H1 (cell line): ENCODE measurements around the gene DPF1. TPM values are rescaled to one million over a fixed set of nuclear protein-coding genes. Genes with fewer than 3 reads are reported as not detected.

ENCODE experiments used
- CTCF ChIA-PET: fragments of 300-600 bp; sonication (Branson Sonifier 250); formaldehyde crosslinking; loops from one replicate; lab custom pipeline; 2021; ENCODE audit not compliant: partially characterized antibody; lab: Charles Lee
- POLR2A ChIA-PET: fragments of 300-600 bp; sonication (Branson Sonifier 250); formaldehyde crosslinking; loops from one replicate; lab custom pipeline; 2021; ENCODE audit warnings: inconsistent platforms; ENCODE audit not compliant: partially characterized antibody; lab: Charles Lee
- DNase-seq, 2 experiments: peaks; one replicate each; pipeline versions ENCODE4 v3.0.0 to v3.0.0-alpha.2; 2010 to 2022; ENCODE audit warnings: low spot score in 2 of 2, low read depth in 1 of 2, mixed read lengths in 1 of 2
- FAIRE-seq: peaks from 2 replicates; lab custom pipeline; 2011; peaks lifted over from hg19 to GRCh38; lab: Jason Lieb, UNC
- H2AFZ ChIP-seq: 2 replicates; pipeline ENCODE4 v1.8.1; 2012; ENCODE audit warnings: low read length, inconsistent platforms
- H2AK5ac ChIP-seq: 2 replicates; pipeline ENCODE4 v1.6.1; 2013; ENCODE audit warnings: low read depth, low read length
- H2BK120ac ChIP-seq: replicated peaks from 2 replicates; pipeline ENCODE3; 2013; ENCODE audit warnings: low read depth, low read length, inconsistent platforms
- H2BK12ac ChIP-seq: 2 replicates; pipeline ENCODE4 v1.6.1; 2013; ENCODE audit warnings: low read depth, low read length
- H2BK15ac ChIP-seq: 2 replicates; pipeline ENCODE4 v1.6.1; 2013; ENCODE audit warnings: low read length
- H2BK20ac ChIP-seq: 2 replicates; pipeline ENCODE4 v1.6.1; 2013; ENCODE audit warnings: low read length
- H2BK5ac ChIP-seq: 2 replicates; pipeline ENCODE4 v1.6.1; 2013; ENCODE audit warnings: low read depth, low read length
- H3K14ac ChIP-seq: 2 replicates; pipeline ENCODE4 v1.6.1; 2013; ENCODE audit warnings: inconsistent platforms; ENCODE audit not compliant: insufficient read length
- H3K18ac ChIP-seq: 2 replicates; pipeline ENCODE4 v1.6.1; 2013; ENCODE audit warnings: low read length; ENCODE audit errors: extremely low read depth
- H3K23ac ChIP-seq: 2 replicates; pipeline ENCODE4 v1.6.1; 2013; ENCODE audit warnings: inconsistent platforms; ENCODE audit not compliant: insufficient read length
- H3K23me2 ChIP-seq: 2 replicates; pipeline ENCODE4 v1.6.1; 2013; ENCODE audit warnings: low read depth, low read length
- H3K27ac ChIP-seq: 2 replicates; pipeline ENCODE4 v1.6.1; 2011; ENCODE audit warnings: low read depth, low read length, inconsistent platforms
- H3K27me3 ChIP-seq, 4 experiments: replicated peaks in 1 of 4; 1 replicate in 1 of 4; 2 replicates in 3 of 4; pipeline versions ENCODE4 v1.6.1 to v1.8.1; 2011 to 2013; ENCODE audit warnings: low read length in 3 of 4, mild to moderate bottlenecking in 3 of 4, inconsistent platforms in 2 of 4, mixed read lengths in 2 of 4, moderate library complexity in 1 of 4; ENCODE audit not compliant: control insufficient read depth in 3 of 4, insufficient read depth in 3 of 4; ENCODE audit errors: extremely low read depth in 1 of 4
- H3K36me3 ChIP-seq, 4 experiments: 2 replicates each; pipeline versions ENCODE4 v1.6.1 to v1.8.1; 2011 to 2013; ENCODE audit warnings: mild to moderate bottlenecking in 4 of 4, low read length in 3 of 4, moderate library complexity in 2 of 4, control low read depth in 1 of 4, inconsistent platforms in 1 of 4; ENCODE audit not compliant: insufficient read depth in 4 of 4, control insufficient read depth in 2 of 4
- H3K4ac ChIP-seq: replicated peaks from 2 replicates; pipeline ENCODE3; 2013; ENCODE audit warnings: low read length, low read depth, mixed read lengths, inconsistent platforms; ENCODE audit not compliant: insufficient read length
- H3K4me1 ChIP-seq, 4 experiments: replicated peaks in 1 of 4; 1 replicate in 1 of 4; 2 replicates in 3 of 4; pipeline versions ENCODE4 v1.6.1 to v1.8.1; 2011 to 2013; ENCODE audit warnings: low read length in 3 of 4, inconsistent platforms in 2 of 4, mixed read lengths in 1 of 4; ENCODE audit not compliant: insufficient read depth in 4 of 4, control insufficient read depth in 3 of 4
- H3K4me2 ChIP-seq, 2 experiments: 2 replicates each; pipeline versions ENCODE4 v1.6.1 to v1.8.1; 2011 to 2013; ENCODE audit warnings: low read depth in 2 of 2, low read length in 2 of 2, control low read depth in 1 of 2, inconsistent platforms in 1 of 2, mild to moderate bottlenecking in 1 of 2; ENCODE audit not compliant: insufficient read depth in 1 of 2
- H3K4me3 ChIP-seq, 4 experiments: fragments of 200-600, 300-600 bp in 1 of 4; sonication (generic), shearing (Covaris generic), sonication (Bioruptor Twin) in 1 of 4; 2 replicates each; pipeline versions ENCODE4 v1.5.1 to v1.8.1; 2011 to 2016; ENCODE audit warnings: low read length in 4 of 4, low read depth in 3 of 4, control low read depth in 2 of 4, inconsistent platforms in 2 of 4, mild to moderate bottlenecking in 2 of 4, mixed read lengths in 1 of 4, moderate library complexity in 1 of 4; ENCODE audit not compliant: insufficient read depth in 2 of 4; ENCODE audit errors: extremely low read depth in 1 of 4
- H3K56ac ChIP-seq: replicated peaks from 2 replicates; pipeline ENCODE3; 2013; ENCODE audit warnings: low read depth, mild to moderate bottlenecking, mixed read lengths, low read length, inconsistent platforms; ENCODE audit not compliant: insufficient read length
- H3K79me1 ChIP-seq: 2 replicates; pipeline ENCODE4 v1.6.1; 2013; ENCODE audit warnings: low read depth, low read length, control low read depth
- H3K79me2 ChIP-seq, 2 experiments: 2 replicates each; pipeline versions ENCODE4 v1.6.1 to v1.8.1; 2012 to 2013; ENCODE audit warnings: low read length in 2 of 2, mild to moderate bottlenecking in 2 of 2, inconsistent platforms in 1 of 2; ENCODE audit not compliant: insufficient read depth in 2 of 2, control insufficient read depth in 1 of 2
- H3K9ac ChIP-seq, 4 experiments: replicated peaks in 1 of 4; 1 replicate in 1 of 4; 2 replicates in 3 of 4; pipeline versions ENCODE4 v1.6.1 to v1.8.1; 2011 to 2013; ENCODE audit warnings: low read depth in 3 of 4, low read length in 3 of 4, control low read depth in 2 of 4, mild to moderate bottlenecking in 2 of 4, moderate library complexity in 2 of 4, inconsistent platforms in 1 of 4; ENCODE audit errors: extremely low read depth in 1 of 4
- H3K9me3 ChIP-seq, 2 experiments: 2 replicates each; pipeline versions ENCODE4 v1.6.1 to v1.8.1; 2012 to 2013; ENCODE audit warnings: mild to moderate bottlenecking in 2 of 2, moderate library complexity in 2 of 2, control low read depth in 1 of 2, inconsistent platforms in 1 of 2, low read depth in 1 of 2, low read length in 1 of 2, mixed read lengths in 1 of 2; ENCODE audit not compliant: insufficient read depth in 2 of 2
- H4K20me1 ChIP-seq, 2 experiments: replicated peaks in 1 of 2; 2 replicates each; pipeline versions ENCODE3 to v1.8.1; 2011 to 2013; ENCODE audit warnings: inconsistent platforms in 2 of 2, low read length in 2 of 2, mild to moderate bottlenecking in 1 of 2; ENCODE audit not compliant: insufficient read depth in 2 of 2, control insufficient read depth in 1 of 2
- H4K5ac ChIP-seq: 2 replicates; pipeline ENCODE4 v1.6.1; 2013; ENCODE audit warnings: low read length, low read depth, mixed read lengths, inconsistent platforms; ENCODE audit not compliant: insufficient read length
- H4K8ac ChIP-seq: 2 replicates; pipeline ENCODE4 v1.8.0; 2013; ENCODE audit warnings: mild to moderate bottlenecking, moderate library complexity, low read length, inconsistent platforms; ENCODE audit not compliant: insufficient read depth; ENCODE audit errors: extremely low read depth
- H4K91ac ChIP-seq: replicated peaks from 2 replicates; pipeline ENCODE3; 2013; ENCODE audit warnings: low read length, mixed read lengths, inconsistent platforms; ENCODE audit not compliant: insufficient read length
- BRCA1 ChIP-seq: IDR thresholded peaks from 2 replicates; pipeline ENCODE4 v1.6.1; 2012; ENCODE audit warnings: low read depth, low read length, improper control_type of control experiment
- CBX5 ChIP-seq: fragments of 300-800, 300-1000 bp; sonication (generic); IDR thresholded peaks from 2 replicates; pipeline ENCODE4 v1.7.1; 2016; ENCODE audit warnings: antibody characterized with exemption, low read length, low read depth
- CREB1 ChIP-seq: IDR thresholded peaks from 2 replicates; pipeline ENCODE4 v1.6.1; 2012; ENCODE audit warnings: inconsistent platforms
- EGR1 ChIP-seq: IDR thresholded peaks from 2 replicates; pipeline ENCODE4 v1.6.1; 2011; ENCODE audit warnings: low read depth, low read length, borderline replicate concordance
- EP300 ChIP-seq, 2 experiments: IDR thresholded peaks; 1 replicate in 1 of 2; 2 replicates in 1 of 2; pipeline ENCODE4 v1.6.1; 2011 to 2012; ENCODE audit warnings: low read depth in 2 of 2, low read length in 2 of 2, mild to moderate bottlenecking in 2 of 2, borderline replicate concordance in 1 of 2, inconsistent platforms in 1 of 2, moderate library complexity in 1 of 2
- KDM5A ChIP-seq: fragments of 200-600 bp; IDR thresholded peaks from 2 replicates; pipeline ENCODE4 v1.7.1; 2012; ENCODE audit warnings: mild to moderate bottlenecking, low read length, inconsistent platforms, mixed read lengths
- NRF1 ChIP-seq: IDR thresholded peaks from 2 replicates; pipeline ENCODE4 v1.6.1; 2011; ENCODE audit warnings: mild to moderate bottlenecking, low read depth, low read length, improper control_type of control experiment
- PHF8 ChIP-seq: fragments of 200-600 bp; sonication (generic); conservative IDR thresholded peaks from 2 replicates; pipeline ENCODE4 v1.7.1; 2012; ENCODE audit warnings: low read depth, mild to moderate bottlenecking, inconsistent platforms, low read length, moderate library complexity
- POLR2A ChIP-seq, 2 experiments: IDR thresholded peaks; 1 replicate in 1 of 2; 2 replicates in 1 of 2; pipeline ENCODE4 v1.6.1; 2011; ENCODE audit warnings: low read depth in 2 of 2, low read length in 2 of 2, mild to moderate bottlenecking in 2 of 2; ENCODE audit errors: control extremely low read depth in 1 of 2
- RFX5 ChIP-seq: IDR thresholded peaks from 2 replicates; pipeline ENCODE4 v1.6.1; 2011; ENCODE audit warnings: low read depth, low read length, improper control_type of control experiment, borderline replicate concordance
- SIRT6 ChIP-seq: IDR thresholded peaks from one replicate; pipeline ENCODE4 v1.7.1; 2012; ENCODE audit warnings: low read length, inconsistent platforms
- SIX5 ChIP-seq: IDR thresholded peaks from 2 replicates; pipeline ENCODE4 v1.6.1; 2011; ENCODE audit warnings: mild to moderate bottlenecking, low read depth, low read length
- SP1 ChIP-seq: IDR thresholded peaks from 2 replicates; pipeline ENCODE4 v1.6.1; 2011; ENCODE audit warnings: low read depth, low read length
- TEAD4 ChIP-seq: IDR thresholded peaks from 2 replicates; pipeline ENCODE4 v1.6.1; 2012; ENCODE audit warnings: low read depth, low read length, inconsistent platforms, mixed read lengths
- YY1 ChIP-seq: IDR thresholded peaks from 2 replicates; pipeline ENCODE4 v1.6.1; 2011; ENCODE audit warnings: low read depth, mild to moderate bottlenecking, low read length
- WGBS, 2 experiments: shearing (Covaris generic) in 1 of 2; methylation state at CpG; one replicate each; pipeline versions ENCODE4 v1.1.6 to v1.1.7; 2013 to 2015; ENCODE audit warnings: low lambda C conversion rate in 2 of 2, mixed read lengths in 2 of 2, inconsistent platforms in 1 of 2, low coverage in 1 of 2, missing lambda C conversion rate in 1 of 2; ENCODE audit not compliant: insufficient replicate concordance in 2 of 2, insufficient coverage in 1 of 2, insufficient read length in 1 of 2; ENCODE audit errors: extremely low coverage in 1 of 2, missing lambda C conversion rate in 1 of 2; 5-methylcytosine and 5-hydroxymethylcytosine counted together
- polyA plus RNA-seq, 7 experiments: library from polyadenylated mRNA; depleted of rRNA in 3 of 7; stranded (reverse) in 5 of 7; unstranded in 2 of 7; fragments of >200 nt in 5 of 7; fragments of 200-250 nt in 2 of 7; gene quantifications; 1 replicate in 5 of 7; 2 replicates in 1 of 7; 4 replicates in 1 of 7; pipeline versions ENCODE4 v1.2.1 to v1.2.3, GENCODE V29; 2011 to 2013; ENCODE audit warnings: missing spikeins in 2 of 7, mixed read lengths in 2 of 7
- total RNA-seq: library from RNA; stranded (reverse); fragmentation: NEBNext Ultra II Directional; extraction: Animal tissue kit (Norgen Biotek cat#: 25700); gene quantifications from 2 replicates; pipeline ENCODE4 v1.2.1, GENCODE V29; 2021
- TF ChIP-seq, protein P1 (sequence below): IDR thresholded peaks from 2 replicates; pipeline ENCODE4 v1.6.1; 2011; ENCODE audit warnings: low read depth, mild to moderate bottlenecking, low read length; ENCODE audit not compliant: insufficient read depth

Gene DPF1
- total and polyA plus RNA-seq, 2 of the 8 experiments (the other 6 are each of a cell fraction or from before 2014, with no cell fraction given): 12.9 to 15.6 TPM

DNA sequence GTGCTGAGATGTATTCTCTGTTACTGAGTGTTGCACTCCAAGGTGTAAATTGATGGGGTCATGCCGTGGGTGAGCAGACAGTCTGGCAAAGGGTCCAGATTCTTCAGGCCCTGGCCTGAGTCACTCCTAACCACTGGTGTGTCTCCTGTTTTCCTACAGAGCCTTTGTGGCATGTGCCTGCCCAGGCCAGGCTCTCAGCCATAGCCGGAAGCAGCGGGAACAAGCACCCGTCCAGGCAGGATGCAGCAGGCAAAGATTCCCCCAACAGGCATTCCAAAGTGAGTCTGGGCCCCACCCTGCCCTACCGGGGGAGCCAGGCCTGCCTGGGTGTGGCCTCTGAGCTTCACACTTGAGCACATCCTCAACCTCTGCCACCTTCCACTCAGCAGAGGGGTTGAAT, 61.9 kb downstream of the DPF1 start:
- FAIRE-seq: no peak
- no peaks in the 10 kb centered on the region for H3K79me1 ChIP-seq
- no peaks in the 10 kb centered on the region for H3K79me2 ChIP-seq
- H3K56ac ChIP-seq: no peak overlapping the region
- H2BK12ac ChIP-seq: no peak overlapping the region
- no peak overlapping the region for H2BK15ac ChIP-seq
- no peak overlapping the region for H2BK20ac ChIP-seq
- no peak overlapping the region for H3K27ac ChIP-seq
- no peak overlapping the region for H3K14ac ChIP-seq
- H4K91ac ChIP-seq: no peak overlapping the region
- CTCF ChIA-PET: interaction anchor here (0.6 to 1.6 kb wide), 5 partner anchors 20 to 578 kb away, joined by 3 to 8 read pairs (median 4); no protein-coding TSS in a partner anchor
- POLR2A ChIA-PET: interaction anchor here (0.7 kb wide), 1 partner anchor 22 kb away, joined by 3 read pairs; no protein-coding TSS in a partner anchor
- no peak overlapping the region for H2BK5ac ChIP-seq
- no peaks in the 10 kb centered on the region for H3K4me1 ChIP-seq
- H2AK5ac ChIP-seq: no peak overlapping the region
- H3K4me2 ChIP-seq: no peak overlapping the region
- H2BK120ac ChIP-seq: no peak overlapping the region
- H3K4ac ChIP-seq: no peak overlapping the region
- H4K8ac ChIP-seq: no peak overlapping the region
- H3K18ac ChIP-seq: no peak overlapping the region
- peaks cover 9 to 25% (median 18%) of the 10 kb centered on the region in 4 experiments; a peak in 6 of 8 replicates for H3K36me3 ChIP-seq
- no peak overlapping the region for H3K4me3 ChIP-seq
- no peak for DNase-seq
- WGBS, 2 experiments: 84% methylated on average over 5 of the region's 5 CpGs; no CpG with 5 or more reads in 1 of the 2 experiments
- no peak overlapping the region for H3K23ac ChIP-seq
- no peaks in the 10 kb centered on the region for H3K27me3 ChIP-seq
- peaks cover 0 to 2% of the 10 kb centered on the region in 2 experiments for H4K20me1 ChIP-seq
- no peak overlapping the region for H2AFZ ChIP-seq
- no peaks in the 10 kb centered on the region for H3K23me2 ChIP-seq
- no peak overlapping the region for H3K9ac ChIP-seq
- H3K9me3 ChIP-seq: peaks cover 9 to 11% of the 10 kb centered on the region in 2 experiments; a peak in 3 of 4 replicates
- no peak overlapping the region for H4K5ac ChIP-seq
- TF ChIP-seq SIRT6: no peak
- TF ChIP-seq NRF1: no peak
- no peak for TF ChIP-seq YY1
- no peak for TF ChIP-seq SIX5
- no peak for TF ChIP-seq CBX5
- no peak for TF ChIP-seq BRCA1
- TF ChIP-seq POLR2A (IDR thresholded peaks at IDR 0.05; ENCODE audit: control extremely low read depth in 1 of 2, low read depth in 2 of 2, low read length in 2 of 2): no peak
- TF ChIP-seq TEAD4: no peak
- TF ChIP-seq EP300 (IDR thresholded peaks at IDR 0.05; ENCODE audit: borderline replicate concordance in 1 of 2, low read depth in 2 of 2, low read length in 2 of 2): no peak
- no peak for TF ChIP-seq KDM5A
- TF ChIP-seq EGR1: no peak
- no peak for TF ChIP-seq CREB1
- no peak for TF ChIP-seq PHF8
- no peak for TF ChIP-seq RFX5
- TF ChIP-seq, protein P1, sequence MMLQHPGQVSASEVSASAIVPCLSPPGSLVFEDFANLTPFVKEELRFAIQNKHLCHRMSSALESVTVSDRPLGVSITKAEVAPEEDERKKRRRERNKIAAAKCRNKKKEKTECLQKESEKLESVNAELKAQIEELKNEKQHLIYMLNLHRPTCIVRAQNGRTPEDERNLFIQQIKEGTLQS: no peak
- TF ChIP-seq SP1: no peak
